Neural cell (in vitro differentiated cells): ENCODE data around the gene ZFR2.

ENCODE experiments used
- CTCF ChIP-seq: fragments of 450-650 bp; IDR thresholded peaks from 2 replicates; pipeline ENCODE4 v1.5.1; 2014; ENCODE audit warnings: antibody characterized with exemption, mild to moderate bottlenecking, moderate library complexity; ENCODE audit not compliant: poor library complexity, severe bottlenecking
- POLR2AphosphoS5 ChIP-seq: IDR thresholded peaks from 2 replicates; pipeline ENCODE4 v1.6.1; 2012
- SMC3 ChIP-seq: fragments of 450-650 bp; conservative IDR thresholded peaks from 2 replicates; pipeline ENCODE4 v1.6.1; 2014; ENCODE audit warnings: antibody characterized with exemption, mild to moderate bottlenecking, moderate library complexity; ENCODE audit not compliant: poor library complexity
- TAF1 ChIP-seq: IDR thresholded peaks from 2 replicates; pipeline ENCODE4 v1.6.1; 2012; ENCODE audit warnings: low read depth

GRCh38 chr19:3805859-3806258, 63.0 kb downstream of the ZFR2 start:
- TF ChIP-seq CTCF (no peak), POLR2AphosphoS5 (no peak), SMC3 (no peak), TAF1 (no peak)
